Activated B cell treated with CpG ODN at 0.5 μM for 24 hours (primary cell): Measurements from ENCODE around the gene B3GNT9. TPM values are rescaled to one million over a fixed set of nuclear protein-coding genes. Genes with fewer than 3 reads are reported as not detected.

Source experiments
- ATAC-seq: fragments of 200-7000 bp; cut with Tn5 transposase; one replicate; pipeline ENCODE4 v1.10.0; 2021; ENCODE audit warnings: low read depth, mild to moderate bottlenecking, moderate library complexity
- CTCF ChIA-PET: fragments of 350-600 bp; sonication (Branson Sonifier 250); formaldehyde crosslinking; loops from one replicate; lab custom pipeline; 2021; ENCODE audit warnings: antibody characterized with exemption; lab: Charles Lee
- POLR2A ChIA-PET: fragments of 350-600 bp; sonication (Branson Sonifier 250); formaldehyde crosslinking; loops from one replicate; lab custom pipeline; 2021; ENCODE audit warnings: antibody characterized with exemption; lab: Charles Lee
- DNase-seq: peaks from one replicate; pipeline ENCODE4 v3.0.0; 2022
- H3K27ac Mint-ChIP-seq: one replicate; pipeline ENCODE4 v1.8.0; 2020; ENCODE audit warnings: mixed read lengths
- H3K27me3 Mint-ChIP-seq: one replicate; pipeline ENCODE4 v1.8.0; 2021; ENCODE audit warnings: mixed read lengths
- H3K36me3 Mint-ChIP-seq: one replicate; pipeline ENCODE4 v1.8.0; 2021; ENCODE audit warnings: low read depth, mixed read lengths
- H3K4me1 Mint-ChIP-seq: one replicate; pipeline ENCODE4 v1.8.0; 2021; ENCODE audit warnings: mixed read lengths
- H3K4me3 Mint-ChIP-seq: one replicate; pipeline ENCODE4 v1.8.0; 2020; ENCODE audit warnings: mild to moderate bottlenecking, mixed read lengths
- H3K9me3 Mint-ChIP-seq: one replicate; pipeline ENCODE4 v1.8.0; 2020; ENCODE audit warnings: mixed read lengths
- intact Hi-C: fragments of 100-400 bp; cut with micrococcal nuclease; formaldehyde crosslinking; loops from one replicate; pipeline ENCODE4 v1.15.1; 2024
- total RNA-seq: library from RNA; stranded (reverse); gene quantifications from 2 replicates; pipeline ENCODE4 v1.2.3, GENCODE V29; 2022
- TF ChIP-seq, protein P1 (sequence below): fragments of 200-600 bp; IDR thresholded peaks from one replicate; pipeline ENCODE4 v1.8.0; 2022; ENCODE audit warnings: antibody characterized with exemption, mild to moderate bottlenecking

Gene B3GNT9
- total RNA-seq, 1 donor from 2014 or later, result 0.93 TPM

- ChIA-PET POLR2A (interaction anchor here (1.1 to 1.7 kb wide), 2 partner anchors 11 to 144 kb away, joined by 3 to 4 read pairs; no protein-coding TSS in a partner anchor), CTCF (interaction anchor here (1.3 to 1.8 kb wide), 3 partner anchors 14 to 156 kb away, joined by 4 to 6 read pairs (median 4); no protein-coding TSS in a partner anchor)
- H3K36me3 Mint-ChIP-seq, result no peaks in the 10 kb centered on the region
- intact Hi-C loops, result loop anchor here (1.0 kb wide), 1 partner anchor 15 kb away; the partner anchor contains the start of genes FBXL8 and TRADD
- DNase-seq, result peak; percentile 56
- no peak overlapping the region for H3K27ac Mint-ChIP-seq
- peak overlapping the region; percentile 71 for H3K4me3 Mint-ChIP-seq
- TF ChIP-seq, protein P1, sequence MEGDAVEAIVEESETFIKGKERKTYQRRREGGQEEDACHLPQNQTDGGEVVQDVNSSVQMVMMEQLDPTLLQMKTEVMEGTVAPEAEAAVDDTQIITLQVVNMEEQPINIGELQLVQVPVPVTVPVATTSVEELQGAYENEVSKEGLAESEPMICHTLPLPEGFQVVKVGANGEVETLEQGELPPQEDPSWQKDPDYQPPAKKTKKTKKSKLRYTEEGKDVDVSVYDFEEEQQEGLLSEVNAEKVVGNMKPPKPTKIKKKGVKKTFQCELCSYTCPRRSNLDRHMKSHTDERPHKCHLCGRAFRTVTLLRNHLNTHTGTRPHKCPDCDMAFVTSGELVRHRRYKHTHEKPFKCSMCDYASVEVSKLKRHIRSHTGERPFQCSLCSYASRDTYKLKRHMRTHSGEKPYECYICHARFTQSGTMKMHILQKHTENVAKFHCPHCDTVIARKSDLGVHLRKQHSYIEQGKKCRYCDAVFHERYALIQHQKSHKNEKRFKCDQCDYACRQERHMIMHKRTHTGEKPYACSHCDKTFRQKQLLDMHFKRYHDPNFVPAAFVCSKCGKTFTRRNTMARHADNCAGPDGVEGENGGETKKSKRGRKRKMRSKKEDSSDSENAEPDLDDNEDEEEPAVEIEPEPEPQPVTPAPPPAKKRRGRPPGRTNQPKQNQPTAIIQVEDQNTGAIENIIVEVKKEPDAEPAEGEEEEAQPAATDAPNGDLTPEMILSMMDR, result no peak
- peaks cover 59% of the 10 kb centered on the region for H3K27me3 Mint-ChIP-seq
- H3K4me1 Mint-ChIP-seq, result peaks cover 28% of the 10 kb centered on the region
- H3K9me3 Mint-ChIP-seq, result no peaks in the 10 kb centered on the region
- ATAC-seq, result peak; percentile 72
Measured at GRCh38 chr16:67173808-67174705, 23.3 kb upstream of the B3GNT9 start.

- CTCF ChIA-PET, result interaction anchor here (1.8 kb wide), 1 partner anchor 18 kb away, joined by 6 read pairs; no protein-coding TSS in a partner anchor
- DNase-seq (no peak), ATAC-seq (no peak)
- Mint-ChIP-seq H3K9me3 (no peaks in the 10 kb centered on the region), H3K4me3 (peak overlapping the region; percentile 71), H3K4me1 (peaks cover 28% of the 10 kb centered on the region), H3K27me3 (peaks cover 60% of the 10 kb centered on the region), H3K27ac (no peak overlapping the region), H3K36me3 (no peaks in the 10 kb centered on the region)
- POLR2A ChIA-PET, result interaction anchor here (0.7 to 1.7 kb wide), 3 partner anchors 10 to 143 kb away, joined by 3 to 5 read pairs (median 4); no protein-coding TSS in a partner anchor
- intact Hi-C loops, result no loop called here
- TF ChIP-seq, protein P1, result no peak
Measured at GRCh38 chr16:67173323-67173722, 22.5 kb upstream of the B3GNT9 start.

DNA sequence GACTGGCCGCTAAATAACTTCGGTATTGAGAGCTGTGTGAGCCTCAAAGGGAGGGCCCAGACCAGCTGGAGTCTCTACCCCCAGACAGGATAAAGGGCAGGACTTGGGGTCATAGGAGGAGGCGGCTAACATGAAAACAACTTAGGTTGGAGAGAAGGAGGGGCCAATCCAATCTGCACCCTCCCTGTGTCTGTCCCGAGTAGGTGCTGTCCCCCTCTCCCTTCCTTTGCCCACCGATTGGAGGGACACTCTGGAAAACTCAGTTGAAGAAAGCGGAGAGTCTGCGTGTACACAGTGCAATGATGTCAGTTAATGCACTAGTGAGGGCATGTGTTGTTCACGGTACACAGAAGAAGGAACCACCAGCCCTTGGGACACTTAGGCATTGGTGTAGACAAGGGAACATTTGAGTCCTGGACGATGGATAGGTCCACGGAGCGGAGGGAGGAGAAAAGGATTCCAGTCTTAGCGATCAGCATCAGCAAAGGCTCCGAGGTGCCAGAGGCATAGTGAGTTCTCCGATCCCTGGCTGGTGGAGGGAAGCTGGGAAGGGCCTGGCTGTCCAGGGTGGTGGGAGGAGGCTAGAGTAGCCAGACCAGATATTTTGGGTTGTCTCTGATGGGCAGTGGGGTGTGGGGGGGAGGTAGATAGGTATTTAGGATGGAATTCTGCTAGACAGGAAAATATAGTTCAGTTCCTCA, 20.3 kb upstream of the B3GNT9 start:
- ChIA-PET CTCF (interaction anchor here (2.9 kb wide), 1 partner anchor 16 kb away, joined by 9 read pairs; no protein-coding TSS in a partner anchor), POLR2A (no interaction called here)
- DNase-seq (no peak), ATAC-seq (no peak)
- TF ChIP-seq, protein P1, result no peak
- Mint-ChIP-seq H3K9me3 (no peaks in the 10 kb centered on the region), H3K4me3 (peak overlapping the region; percentile 38), H3K36me3 (no peaks in the 10 kb centered on the region), H3K27me3 (peaks cover 65% of the 10 kb centered on the region), H3K4me1 (peaks cover 27% of the 10 kb centered on the region), H3K27ac (no peak overlapping the region)
- intact Hi-C loops, result no loop called here

DNA sequence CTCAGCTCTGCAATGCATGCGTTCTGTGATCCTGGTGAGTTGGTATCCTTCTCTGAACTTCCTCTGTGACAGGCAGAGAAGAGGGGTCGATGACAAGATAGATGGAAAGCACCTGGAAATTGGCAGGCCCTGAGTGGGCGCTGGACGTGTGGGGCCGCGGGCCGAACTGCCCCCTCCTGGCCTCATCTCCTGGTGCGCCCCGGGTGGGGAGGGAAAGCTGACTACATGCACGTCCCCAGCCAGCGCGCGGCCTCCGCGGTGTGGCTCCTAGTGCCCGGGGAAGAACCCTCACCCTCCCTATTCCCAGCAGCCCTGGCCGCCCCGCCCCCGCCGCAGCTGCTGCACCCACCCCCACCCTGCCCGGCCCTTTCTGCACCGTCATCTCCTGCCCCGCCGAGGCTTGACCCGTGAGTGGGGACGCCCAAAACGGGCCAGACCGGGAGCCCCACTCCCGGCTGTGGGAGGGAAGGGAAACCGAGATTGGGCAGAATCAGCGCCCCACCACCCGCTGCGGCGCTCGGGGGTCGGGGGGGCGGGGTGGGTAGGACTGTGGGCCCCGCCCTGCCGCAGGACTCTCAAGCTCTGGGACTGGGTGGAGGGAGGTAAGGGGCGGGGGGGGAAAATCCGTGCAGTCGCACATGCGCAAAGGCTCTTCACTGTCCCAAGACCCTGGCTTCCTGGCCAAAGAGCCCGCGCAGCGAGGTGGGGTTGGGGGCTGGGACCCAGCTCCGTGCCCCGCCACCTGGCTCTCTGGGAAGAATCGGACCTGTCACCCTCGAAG, 19.6 kb upstream of the B3GNT9 start, which contains the start of gene NOL3:
TSS of gene NOL3 (plus strand) at position 371 of the 781 bp plus-strand sequence.
- no peak within 1 kb of the TSS for H3K27ac Mint-ChIP-seq
- POLR2A ChIA-PET, result interaction anchor here (0.6 to 1.4 kb wide), 2 partner anchors 10 to 16 kb away, joined by 3 to 4 read pairs; no protein-coding TSS in a partner anchor
- no peaks in the 10 kb centered on the region for H3K36me3 Mint-ChIP-seq
- peaks cover 27% of the 10 kb centered on the region for H3K4me1 Mint-ChIP-seq
- intact Hi-C loops, result no loop called here
- H3K9me3 Mint-ChIP-seq, result no peaks in the 10 kb centered on the region
- peaks cover 64% of the 10 kb centered on the region for H3K27me3 Mint-ChIP-seq
- DNase-seq (no peak), ATAC-seq (peak; percentile 29)
- peak within 1 kb of the TSS; percentile 70 for H3K4me3 Mint-ChIP-seq
- TF ChIP-seq, protein P1, result no peak
- CTCF ChIA-PET, result interaction anchor here (1.0 to 2.9 kb wide), 2 partner anchors 14 to 15 kb away, joined by 3 to 9 read pairs; no protein-coding TSS in a partner anchor
